ENCODE data around the gene MTERF4. TPM values are rescaled to one million over a fixed set of nuclear protein-coding genes. Genes with fewer than 3 reads are reported as not detected.
A peak's percentile ranks its signal among the peaks of the same experiment; 100 is the strongest.

Gene MTERF4
- 29.0 and 29.8 TPM in 2 replicates for total RNA-seq (2014; rRNA removed; shearing (Covaris generic))

DNA sequence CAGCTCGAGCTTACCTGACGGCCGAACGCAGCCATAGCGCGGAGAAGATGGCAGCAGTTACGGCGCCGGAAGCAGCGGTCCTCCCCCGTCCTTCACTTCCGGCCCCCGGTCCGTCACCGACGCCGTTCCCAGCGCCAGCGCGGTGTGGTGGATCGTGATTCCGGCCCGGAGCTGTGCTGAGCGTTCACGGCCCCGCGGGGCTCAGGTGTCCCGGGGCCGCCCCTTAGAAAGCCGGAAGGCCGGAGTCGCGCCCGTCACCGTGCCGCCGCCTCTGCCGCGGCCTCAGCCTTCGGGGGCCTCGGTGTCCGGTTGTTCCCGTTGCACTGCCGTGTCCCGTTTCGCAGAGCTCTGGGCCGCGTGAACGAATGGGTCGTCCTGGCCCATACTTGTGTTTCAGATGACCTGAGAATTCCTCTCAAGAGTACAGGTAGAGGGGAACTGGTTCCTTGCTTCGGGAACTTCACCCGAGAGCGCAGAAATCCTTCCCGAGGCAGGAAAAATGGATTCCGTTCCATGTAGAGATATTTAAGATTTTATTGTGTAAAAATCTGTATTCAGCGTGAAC lies at the start of gene MTERF4:
TSS of gene MTERF4 (minus strand) at position 49 of the 565 bp plus-strand sequence. CDS start at position 35, 14 bp downstream.
- peak; percentile 92 for DNase-seq (ENCODE audit: low spot score)

DNA sequence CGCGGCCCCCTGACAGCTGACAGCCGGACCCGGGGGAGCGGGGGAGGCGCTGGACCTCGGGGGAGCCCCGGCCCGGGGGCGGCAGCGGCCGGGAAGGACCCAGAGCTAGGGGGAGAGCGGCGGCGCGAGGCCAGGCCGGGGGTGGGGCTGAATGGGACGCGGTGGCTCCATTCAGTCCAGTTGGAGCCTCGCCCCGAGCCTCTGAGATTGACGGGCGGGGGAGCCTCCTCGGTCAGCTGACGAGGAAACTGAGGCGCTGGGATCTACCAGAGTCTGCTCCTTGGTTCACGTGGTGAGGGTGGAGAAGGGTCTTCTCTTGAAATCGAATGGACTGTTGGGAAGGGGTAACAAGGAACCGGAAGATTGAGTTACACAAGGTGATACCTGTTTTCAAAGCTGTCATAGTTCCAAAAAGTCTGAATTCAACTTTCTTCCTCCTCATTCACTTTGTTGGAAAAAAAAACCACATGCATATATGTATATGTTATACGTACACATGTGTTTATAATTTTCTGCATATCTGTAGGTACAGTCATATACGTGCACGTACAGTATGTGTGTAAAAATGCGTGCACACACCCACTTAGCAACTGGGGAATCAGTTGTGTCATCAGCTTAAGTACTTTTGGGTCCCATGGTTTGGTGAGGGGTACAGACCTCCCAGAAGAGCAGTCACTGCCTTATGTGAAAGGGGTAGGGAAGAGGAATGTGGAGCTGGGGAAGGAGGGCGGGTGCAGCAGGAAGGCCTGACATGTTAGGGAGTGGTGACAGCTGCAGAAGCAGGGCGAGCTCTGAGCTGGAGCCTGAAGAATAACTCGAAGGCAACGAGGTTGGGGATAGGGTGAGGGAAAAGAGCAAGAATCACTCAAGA lies 48.8 kb upstream of the MTERF4 start:
- DNase-seq (ENCODE audit: low spot score): peak; percentile 6

DNA sequence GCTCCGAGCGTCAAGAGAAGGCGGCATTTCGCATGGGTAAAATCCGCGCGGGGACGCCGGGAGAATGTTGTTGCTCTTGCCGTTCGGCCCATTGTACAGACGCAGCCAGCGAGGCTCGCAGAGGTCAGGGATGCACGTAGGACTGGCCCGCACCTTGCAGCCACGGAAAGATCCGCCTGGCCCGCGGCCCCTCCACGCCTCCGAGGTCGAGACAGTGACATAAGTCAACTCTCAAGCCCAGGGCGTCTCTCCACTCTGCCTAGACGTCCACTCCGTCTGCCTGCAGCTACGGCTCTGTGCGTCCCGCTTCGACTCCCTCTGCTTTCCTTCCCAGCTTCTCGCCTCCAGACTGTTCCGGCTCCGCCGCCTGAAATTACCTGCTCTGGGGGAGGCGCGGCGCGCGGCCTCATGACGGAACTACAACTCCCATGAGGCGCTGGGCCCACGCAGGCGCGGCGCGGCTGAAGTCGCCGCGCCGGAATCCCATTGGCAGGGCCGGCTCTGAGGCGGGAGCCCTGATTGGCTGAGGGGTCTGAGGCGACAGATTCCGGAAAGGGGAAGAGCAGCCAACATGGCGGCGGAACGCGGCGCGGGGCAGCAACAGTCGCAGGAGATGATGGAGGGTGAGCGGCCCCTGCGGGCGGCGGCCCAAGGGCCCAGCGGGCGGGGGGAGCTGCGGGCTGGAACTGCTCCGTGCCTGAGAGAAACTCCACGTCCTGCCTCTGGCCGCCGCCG lies 48.0 kb upstream of the MTERF4 start, which contains the start of gene PPP1R7:
TSS of gene PPP1R7 (plus strand) at position 543 of the 735 bp plus-strand sequence. CDS start at position 572, 29 bp downstream.
- peak; percentile 97 for DNase-seq (ENCODE audit: low spot score)

DNA sequence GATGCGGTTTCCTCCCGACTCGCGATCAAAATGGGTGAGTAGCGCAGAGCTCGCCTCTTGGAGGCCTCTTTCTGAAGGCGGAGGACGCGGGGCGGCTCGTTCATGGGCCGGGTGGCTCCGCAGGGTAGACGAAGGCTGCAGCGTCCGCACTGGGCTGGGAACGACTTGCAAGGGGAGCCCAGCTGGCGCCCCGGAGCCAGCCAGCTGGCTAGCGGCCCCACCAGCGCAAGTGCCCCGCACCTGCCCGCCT lies 47.5 kb upstream of the MTERF4 start:
- DNase-seq (ENCODE audit: low spot score): no peak

DNA sequence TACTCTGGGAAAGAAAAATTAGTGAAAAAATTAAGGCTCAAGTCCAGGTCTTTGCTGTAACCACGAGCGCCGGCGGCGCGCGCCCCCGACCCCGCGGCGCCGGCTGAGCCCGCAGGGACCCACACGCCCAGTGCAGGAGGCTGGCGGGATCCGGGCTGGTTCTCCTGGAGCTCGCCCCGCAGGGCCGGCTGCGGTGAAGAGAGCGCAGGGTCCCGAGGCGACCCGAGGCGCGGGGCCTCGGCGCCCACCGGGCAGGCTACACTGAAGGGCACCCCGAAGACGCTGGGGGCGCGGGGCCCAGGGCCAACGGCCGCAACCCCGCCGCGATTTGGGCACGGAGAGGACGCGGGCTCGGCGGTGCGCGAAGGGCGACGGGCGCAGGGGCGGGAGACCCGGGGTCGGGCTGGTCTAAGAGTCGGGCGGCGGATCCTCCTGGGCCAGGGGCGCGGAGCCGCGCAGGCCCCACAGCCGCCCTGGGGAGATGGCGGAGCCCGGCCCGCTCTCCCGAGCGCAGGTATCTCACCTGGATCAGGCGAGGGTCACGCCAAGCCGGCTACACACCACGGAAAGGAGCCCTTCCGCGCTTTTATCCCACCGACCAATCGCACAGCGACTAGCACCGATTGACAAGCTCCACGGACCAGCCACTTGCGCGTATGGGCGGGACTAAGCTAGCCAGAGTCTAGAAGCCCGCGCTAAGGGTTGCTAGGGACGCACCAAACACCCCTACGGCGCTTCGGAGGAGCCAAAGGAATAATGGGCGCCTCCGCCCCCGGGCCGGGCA lies 47.0 kb upstream of the MTERF4 start, which contains the start of gene PASK:
TSS of gene PASK (minus strand) at position 582 of the 784 bp plus-strand sequence. CDS start 6,440 bp downstream, outside the sequence.
- peak; percentile 98 for DNase-seq (ENCODE audit: low spot score)

DNA sequence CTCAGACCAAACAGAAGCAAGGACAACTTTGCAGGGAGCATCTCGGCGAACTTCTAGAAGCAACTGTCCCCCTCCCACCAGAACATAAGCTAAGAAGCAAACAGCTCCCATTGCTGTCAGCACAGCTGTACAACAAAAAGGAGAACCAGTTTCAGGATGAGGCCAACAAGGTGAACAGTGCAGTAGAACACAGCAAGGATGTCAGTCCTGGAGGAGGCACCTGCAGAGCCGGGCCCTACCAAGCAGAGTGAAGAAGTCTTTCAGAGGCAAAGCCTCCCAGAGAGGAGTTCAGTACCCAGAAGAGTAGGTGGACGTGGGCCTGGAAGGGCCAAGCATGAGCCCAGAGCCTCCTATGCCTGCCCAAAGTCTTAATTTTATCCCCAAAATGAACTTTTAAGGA lies 46.2 kb upstream of the MTERF4 start:
- DNase-seq (ENCODE audit: low spot score): no peak

DNA sequence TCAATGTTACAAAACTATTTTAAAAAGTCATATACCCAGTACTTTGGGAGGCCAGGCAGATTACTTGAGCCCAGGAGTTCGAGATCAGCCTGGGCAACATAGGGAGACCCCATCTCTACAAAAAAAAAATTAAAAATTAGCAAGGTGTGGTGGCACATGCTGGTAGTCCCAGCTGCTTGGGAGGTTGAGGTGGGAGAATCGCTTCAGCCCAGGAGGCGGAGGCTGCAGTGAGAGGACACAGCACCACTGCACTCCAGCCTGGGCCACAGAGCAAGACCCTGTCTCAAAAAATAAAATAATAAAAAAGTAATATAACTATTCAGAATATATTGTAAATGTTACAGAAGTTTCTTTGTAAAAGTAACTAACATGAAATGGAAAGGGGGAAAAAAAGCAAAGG lies 45.2 kb upstream of the MTERF4 start:
- no peak for DNase-seq (ENCODE audit: low spot score)

DNA sequence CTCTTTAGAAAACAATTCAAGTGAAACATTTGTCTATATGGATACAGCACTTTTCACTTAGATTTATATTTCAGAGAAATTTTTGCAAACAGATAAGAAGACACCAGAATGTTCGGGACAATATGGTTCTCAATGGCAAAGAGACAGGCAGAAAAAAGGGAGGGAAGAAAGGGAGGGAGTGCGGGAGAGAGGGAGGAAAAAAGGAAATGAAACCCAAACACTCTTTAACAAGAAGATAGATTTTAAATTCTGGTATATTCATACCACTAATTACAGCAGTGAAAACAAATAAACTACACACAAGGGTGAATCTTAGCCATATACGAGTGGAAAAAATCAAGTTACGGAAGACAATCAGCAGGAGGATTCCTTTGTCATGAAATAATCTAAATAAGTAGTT lies 44.2 kb upstream of the MTERF4 start:
- DNase-seq (ENCODE audit: low spot score): no peak

- DNase-seq (ENCODE audit: low spot score): no peak
Measured at GRCh38 chr2:241142593-241142992, 40.5 kb upstream of the MTERF4 start.

- DNase-seq (ENCODE audit: low spot score): no peak
Measured at GRCh38 chr2:241142063-241142462, 40.0 kb upstream of the MTERF4 start.

DNA sequence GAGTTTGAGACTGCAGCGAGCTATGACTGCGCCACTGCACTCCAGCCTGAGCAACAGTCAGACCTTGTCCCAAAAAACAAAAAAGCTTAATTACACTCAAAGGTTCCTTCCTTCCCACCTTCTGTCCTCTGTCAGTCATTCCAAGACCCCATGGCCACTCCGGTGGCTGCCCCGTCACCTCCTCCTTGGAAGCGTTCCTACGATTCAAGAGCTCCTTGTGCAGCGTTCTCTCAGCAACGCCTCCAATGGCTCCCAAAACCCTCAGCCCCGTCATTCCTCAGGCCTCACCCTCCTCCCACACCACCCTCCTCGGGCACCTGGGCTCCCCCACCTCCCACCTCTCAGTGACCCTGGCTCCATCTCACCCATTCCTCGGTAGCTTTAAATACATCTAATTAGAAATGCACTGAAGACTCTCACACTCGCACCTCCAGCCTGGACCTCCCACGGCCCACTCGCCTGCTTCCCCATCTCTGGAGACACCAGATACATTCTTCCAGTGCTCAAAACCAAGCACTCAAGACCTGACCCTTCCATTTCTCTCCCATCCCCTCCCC lies 39.2 kb upstream of the MTERF4 start:
- DNase-seq (ENCODE audit: low spot score): no peak

DNA sequence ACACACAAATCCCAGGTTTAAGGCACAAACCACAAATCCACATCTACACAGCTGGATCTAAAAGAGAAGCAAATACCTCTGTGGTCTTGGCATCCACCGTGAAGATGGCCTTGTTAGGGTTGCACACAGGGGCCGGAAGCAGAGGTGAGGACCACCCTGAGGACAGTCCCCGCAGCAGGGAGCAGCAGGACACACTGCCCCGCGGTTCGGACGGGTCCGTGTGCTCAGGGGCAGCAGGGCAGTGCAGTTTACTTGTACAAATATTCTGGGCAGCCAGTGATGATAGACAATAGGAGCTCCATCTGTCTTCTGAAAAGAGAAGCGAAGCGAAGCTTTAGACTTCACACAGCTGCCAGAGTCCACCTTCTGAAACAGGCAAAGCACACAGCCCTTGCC lies 38.4 kb upstream of the MTERF4 start:
- DNase-seq (ENCODE audit: low spot score): no peak

GRCh38 chr2:241139531-241140444 lies 37.7 kb upstream of the MTERF4 start:
- no peak for DNase-seq (ENCODE audit: low spot score)

- no peak for DNase-seq (ENCODE audit: low spot score)
Measured at GRCh38 chr2:241138471-241138870, 36.4 kb upstream of the MTERF4 start.

GRCh38 chr2:241137276-241138190 lies 35.4 kb upstream of the MTERF4 start:
- DNase-seq (ENCODE audit: low spot score): no peak

- DNase-seq (ENCODE audit: low spot score): no peak
Measured at GRCh38 chr2:241136661-241137260, 34.7 kb upstream of the MTERF4 start.

- DNase-seq (ENCODE audit: low spot score): no peak
Measured at GRCh38 chr2:241136191-241136590, 34.1 kb upstream of the MTERF4 start.

- DNase-seq (ENCODE audit: low spot score): no peak
Measured at GRCh38 chr2:241135737-241136136, 33.6 kb upstream of the MTERF4 start.

GRCh38 chr2:241134711-241135110 lies 32.6 kb upstream of the MTERF4 start:
- DNase-seq (ENCODE audit: low spot score): no peak
